Myocyte (in vitro differentiated cells): ENCODE data around the gene CCDC138. TPM values are rescaled to one million over a fixed set of nuclear protein-coding genes. Genes with fewer than 3 reads are reported as not detected.
A peak's percentile ranks its signal among the peaks of the same experiment; 100 is the strongest.

Experiments used
- DNase-seq: peaks from one replicate; pipeline ENCODE4 v3.0.0-alpha.2; 2012; ENCODE audit warnings: low read depth
- total RNA-seq: library from RNA; depleted of rRNA; stranded (reverse); fragments of >200 nt; gene quantifications from 2 replicates; pipeline ENCODE4 v1.2.3, GENCODE V29; 2014

Gene CCDC138
- total RNA-seq, 1 donor from 2014 or later, result 3.7 TPM

GRCh38 chr2:108894766-108895165 is 108.2 kb downstream of the CCDC138 start:
- DNase-seq, result no peak

GRCh38 chr2:108895188-108895587 is 108.6 kb downstream of the CCDC138 start:
- no peak for DNase-seq

DNA sequence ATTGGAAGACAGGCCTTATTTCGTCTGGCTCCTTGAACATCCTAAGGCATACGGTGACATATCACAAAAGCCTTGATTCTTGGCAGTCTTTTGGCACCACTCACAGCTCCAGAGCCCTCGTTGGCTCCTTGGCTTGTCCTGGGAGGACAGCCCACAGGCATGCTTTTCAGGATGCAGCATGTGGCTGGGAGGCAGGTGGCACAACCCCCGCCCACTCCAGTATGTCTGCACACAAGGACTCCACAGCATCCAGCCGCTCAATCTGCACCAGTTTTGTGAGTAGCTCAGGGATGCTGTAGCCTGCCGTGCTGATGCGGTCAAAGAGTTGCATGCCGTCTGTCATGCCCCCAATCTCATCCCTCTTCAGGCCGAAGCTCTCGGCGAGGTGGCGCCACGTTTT is 110.2 kb downstream of the CCDC138 start:
- no peak for DNase-seq

DNA sequence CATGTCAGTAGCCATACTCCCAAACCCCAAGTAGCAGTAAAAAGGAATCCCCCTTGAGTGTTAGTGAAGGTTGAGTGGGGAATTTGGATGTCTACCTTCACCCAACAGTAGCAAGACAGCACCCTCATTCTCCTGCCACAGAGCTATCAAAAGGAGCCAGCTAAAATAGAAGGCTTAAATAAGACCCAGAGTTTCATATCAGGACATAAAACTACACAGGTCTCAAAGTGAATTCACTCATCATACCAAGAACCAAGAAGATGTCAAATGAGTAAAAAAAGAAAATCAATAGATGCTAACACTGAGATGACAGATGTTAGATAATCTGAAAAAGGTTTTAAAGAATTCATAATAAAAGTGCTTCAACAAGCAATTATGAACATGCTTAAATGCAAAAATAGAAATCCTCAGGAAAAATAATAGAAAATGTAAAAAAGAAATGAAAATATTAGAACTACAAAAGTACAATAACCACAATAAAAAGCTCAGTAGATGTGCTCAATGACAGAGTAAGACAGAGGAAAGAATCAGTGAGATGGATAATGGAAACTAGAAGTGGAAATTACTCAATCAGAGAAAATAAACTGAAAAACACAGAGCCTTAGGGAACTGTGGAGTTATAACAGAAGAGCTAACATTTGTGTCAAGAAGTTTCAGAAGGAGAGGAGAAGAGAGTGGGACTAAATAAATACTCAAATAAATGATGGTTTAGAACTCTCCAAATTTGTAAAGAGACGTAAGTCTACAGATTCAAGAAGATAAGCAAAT is 111.9 kb downstream of the CCDC138 start:
- no peak for DNase-seq

GRCh38 chr2:108904680-108905079 is 118.1 kb downstream of the CCDC138 start:
- no peak for DNase-seq

- DNase-seq, result no peak
These were observed 118.6 kb downstream of the CCDC138 start for GRCh38 chr2:108905176-108905575.

GRCh38 chr2:108905906-108906305 is 119.3 kb downstream of the CCDC138 start:
- DNase-seq, result no peak

GRCh38 chr2:108906403-108907077 is 120.0 kb downstream of the CCDC138 start:
- peak; percentile 37 for DNase-seq

- no peak for DNase-seq
These were observed 121.5 kb downstream of the CCDC138 start for GRCh38 chr2:108907822-108908712.

GRCh38 chr2:108908713-108909070 is 122.1 kb downstream of the CCDC138 start:
- no peak for DNase-seq

GRCh38 chr2:108909275-108909823 is 122.8 kb downstream of the CCDC138 start:
- DNase-seq, result no peak

GRCh38 chr2:108910011-108910431 is 123.5 kb downstream of the CCDC138 start:
- DNase-seq, result peak; percentile 23

GRCh38 chr2:108910541-108911396 is 124.2 kb downstream of the CCDC138 start:
- peak; percentile 11 for DNase-seq

- DNase-seq, result no peak
These were observed 124.8 kb downstream of the CCDC138 start for GRCh38 chr2:108911401-108911800.

GRCh38 chr2:108911807-108912628 is 125.4 kb downstream of the CCDC138 start:
- DNase-seq, result no peak

GRCh38 chr2:108912629-108912902 is 126.0 kb downstream of the CCDC138 start:
- no peak for DNase-seq

- DNase-seq, result no peak
These were observed 129.7 kb downstream of the CCDC138 start for GRCh38 chr2:108916122-108916795.

- DNase-seq, result peak; percentile 46
These were observed 130.3 kb downstream of the CCDC138 start for GRCh38 chr2:108916796-108917421.

DNA sequence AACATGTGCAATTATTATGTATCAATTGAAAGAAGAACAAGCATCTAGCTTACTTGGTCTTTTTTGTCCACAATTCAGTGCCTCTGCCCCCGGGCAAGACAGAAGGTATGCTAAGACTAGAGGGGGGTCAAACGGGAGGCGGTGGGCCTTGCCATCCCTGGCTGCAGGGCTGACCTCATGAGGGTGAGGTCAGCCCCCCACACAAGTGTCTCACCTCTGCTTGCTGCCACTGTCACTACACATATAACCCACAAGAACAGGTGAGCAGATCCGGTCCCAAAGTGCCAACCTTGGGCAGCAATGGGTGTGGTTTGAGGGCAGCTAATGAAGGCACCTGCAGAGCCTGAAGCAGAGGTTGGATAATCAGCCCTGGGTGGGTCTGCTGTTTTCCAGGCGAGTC is 131.0 kb downstream of the CCDC138 start:
- DNase-seq, result no peak
